Mesothelial cell of epicardium (in vitro differentiated cells): ENCODE measurements around the gene RPS3. TPM values are rescaled to one million over a fixed set of nuclear protein-coding genes. Genes with fewer than 3 reads are reported as not detected.

Experiments used
- DNase-seq, 2 experiments: peaks; one replicate each; pipeline ENCODE4 v3.0.0; 2021; ENCODE audit warnings: low spot score in 2 of 2; ENCODE audit not compliant: unreplicated experiment in 2 of 2
- H3K27ac Mint-ChIP-seq: 2 replicates; pipeline ENCODE4 v1.8.0; 2021; ENCODE audit warnings: mixed read lengths
- H3K27me3 Mint-ChIP-seq: 2 replicates; pipeline ENCODE4 v1.8.0; 2021; ENCODE audit warnings: low read depth, mixed read lengths
- H3K36me3 Mint-ChIP-seq: 2 replicates; pipeline ENCODE4 v1.8.0; 2021; ENCODE audit warnings: mixed read lengths
- H3K4me1 Mint-ChIP-seq: 2 replicates; pipeline ENCODE4 v1.8.0; 2021; ENCODE audit warnings: mixed read lengths
- H3K4me3 Mint-ChIP-seq: 2 replicates; pipeline ENCODE4 v1.8.0; 2021; ENCODE audit warnings: mild to moderate bottlenecking, moderate library complexity, mixed read lengths
- H3K9me3 Mint-ChIP-seq: 2 replicates; pipeline ENCODE4 v1.8.0; 2021; ENCODE audit warnings: mixed read lengths
- CTCF ChIP-seq: fragments of 200-600 bp; sonication (generic); IDR thresholded peaks from one replicate; pipeline ENCODE4 v1.5.0; 2021; ENCODE audit warnings: antibody characterized with exemption; ENCODE audit not compliant: unreplicated experiment
- total RNA-seq: library from RNA; stranded (reverse); gene quantifications from 3 replicates; pipeline ENCODE4 v1.2.1, GENCODE V29; 2021

RPS3 gene
- total RNA-seq, 1 donor from 2014 or later, result 2,848 TPM

GRCh38 chr11:75394085-75394840 is 5.1 kb upstream of the RPS3 start:
- Mint-ChIP-seq H3K27ac (no peak overlapping the region), H3K4me1 (peaks cover 2% of the 10 kb centered on the region), H3K27me3 (peaks cover 7% of the 10 kb centered on the region), H3K9me3 (no peaks in the 10 kb centered on the region), H3K4me3 (no peak overlapping the region), H3K36me3 (no peaks in the 10 kb centered on the region)
- TF ChIP-seq CTCF, result no peak
- DNase-seq, result no peak

GRCh38 chr11:75398906-75399305 is 412 bp upstream of the RPS3 start:
- H3K4me3 Mint-ChIP-seq, result peak overlapping the region; percentile 98
- no peak for TF ChIP-seq CTCF
- H3K9me3 Mint-ChIP-seq, result no peaks in the 10 kb centered on the region
- H3K27ac Mint-ChIP-seq, result peak overlapping the region; percentile 99
- peaks cover 3% of the 10 kb centered on the region for H3K27me3 Mint-ChIP-seq
- peaks cover 32% of the 10 kb centered on the region for H3K4me1 Mint-ChIP-seq
- DNase-seq, result no peak
- H3K36me3 Mint-ChIP-seq, result peaks cover 24% of the 10 kb centered on the region

- Mint-ChIP-seq H3K27me3 (peaks cover 3% of the 10 kb centered on the region), H3K27ac (peak overlapping the region; percentile 99), H3K4me3 (peak overlapping the region; percentile 98), H3K9me3 (no peaks in the 10 kb centered on the region), H3K36me3 (peaks cover 31% of the 10 kb centered on the region), H3K4me1 (peaks cover 32% of the 10 kb centered on the region)
- no peak for TF ChIP-seq CTCF
- no peak for DNase-seq
Observed at GRCh38 chr11:75400146-75400865, 988 bp downstream of the RPS3 start.

- Mint-ChIP-seq H3K27ac (peak overlapping the region; percentile 69), H3K27me3 (no peaks in the 10 kb centered on the region), H3K4me3 (peak overlapping the region; percentile 98), H3K4me1 (peaks cover 32% of the 10 kb centered on the region), H3K9me3 (no peaks in the 10 kb centered on the region), H3K36me3 (peaks cover 41% of the 10 kb centered on the region)
- TF ChIP-seq CTCF, result no peak
- DNase-seq, result no peak
Observed at GRCh38 chr11:75402002-75402773, 2.9 kb downstream of the RPS3 start.

GRCh38 chr11:75403037-75403436 is 3.7 kb downstream of the RPS3 start:
- peaks cover 32% of the 10 kb centered on the region for H3K4me1 Mint-ChIP-seq
- no peaks in the 10 kb centered on the region for H3K9me3 Mint-ChIP-seq
- no peaks in the 10 kb centered on the region for H3K27me3 Mint-ChIP-seq
- DNase-seq, result no peak
- peak overlapping the region; percentile 69 for H3K27ac Mint-ChIP-seq
- H3K36me3 Mint-ChIP-seq, result peaks cover 46% of the 10 kb centered on the region
- TF ChIP-seq CTCF, result no peak
- H3K4me3 Mint-ChIP-seq, result peak overlapping the region; percentile 41
